ENCODE measurements around the gene ERLIN1.

DNA sequence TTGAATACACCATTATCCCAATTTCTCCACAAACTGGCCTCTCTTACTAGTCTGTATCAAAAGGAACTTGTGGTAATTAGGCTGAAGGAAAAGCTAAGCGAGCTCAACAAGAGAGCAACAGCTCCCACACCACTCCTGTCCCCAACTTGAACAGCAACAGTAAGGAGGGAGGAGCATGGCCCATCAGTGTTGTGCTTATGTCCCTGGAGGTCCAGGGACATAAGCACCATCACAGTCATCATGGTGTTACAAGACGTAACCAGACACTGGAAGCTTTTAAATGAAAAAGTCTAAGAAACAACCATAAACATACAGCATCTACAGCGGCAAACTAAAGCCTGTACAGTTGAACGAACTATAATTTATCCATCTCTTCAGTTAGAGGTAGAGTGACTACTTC, 989 bp downstream of the ERLIN1 start:
- TF ChIP-seq POLR2A (IDR thresholded peaks at IDR 0.05; ENCODE audit: extremely low read depth, insufficient read length), result peak; percentile 37
- TF ChIP-seq, protein P1, sequence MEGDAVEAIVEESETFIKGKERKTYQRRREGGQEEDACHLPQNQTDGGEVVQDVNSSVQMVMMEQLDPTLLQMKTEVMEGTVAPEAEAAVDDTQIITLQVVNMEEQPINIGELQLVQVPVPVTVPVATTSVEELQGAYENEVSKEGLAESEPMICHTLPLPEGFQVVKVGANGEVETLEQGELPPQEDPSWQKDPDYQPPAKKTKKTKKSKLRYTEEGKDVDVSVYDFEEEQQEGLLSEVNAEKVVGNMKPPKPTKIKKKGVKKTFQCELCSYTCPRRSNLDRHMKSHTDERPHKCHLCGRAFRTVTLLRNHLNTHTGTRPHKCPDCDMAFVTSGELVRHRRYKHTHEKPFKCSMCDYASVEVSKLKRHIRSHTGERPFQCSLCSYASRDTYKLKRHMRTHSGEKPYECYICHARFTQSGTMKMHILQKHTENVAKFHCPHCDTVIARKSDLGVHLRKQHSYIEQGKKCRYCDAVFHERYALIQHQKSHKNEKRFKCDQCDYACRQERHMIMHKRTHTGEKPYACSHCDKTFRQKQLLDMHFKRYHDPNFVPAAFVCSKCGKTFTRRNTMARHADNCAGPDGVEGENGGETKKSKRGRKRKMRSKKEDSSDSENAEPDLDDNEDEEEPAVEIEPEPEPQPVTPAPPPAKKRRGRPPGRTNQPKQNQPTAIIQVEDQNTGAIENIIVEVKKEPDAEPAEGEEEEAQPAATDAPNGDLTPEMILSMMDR (IDR thresholded peaks at IDR 0.05; ENCODE audit: low read depth, low read length), result no peak

Measured in NB4 (cell line).